ENCODE measurements around the gene FRMD3.

FRMD3 gene

GRCh38 chr9:83336706-83337105, 201.5 kb downstream of the FRMD3 start:
- Histone ChIP-seq H3K27ac (ENCODE audit: low read depth in 2 of 2, low read length in 2 of 2) (no peak overlapping the region), H3K4me3 (ENCODE audit: low read length in 2 of 2) (no peak overlapping the region), H3K36me3 (ENCODE audit: control insufficient read depth in 2 of 2, insufficient read depth in 2 of 2, low read length in 2 of 2) (no peaks in the 10 kb centered on the region), H3K27me3 (ENCODE audit: control insufficient read depth in 2 of 2, insufficient read depth in 2 of 2, low read length in 2 of 2) (no peaks in the 10 kb centered on the region), H3K9me3 (ENCODE audit: control insufficient read depth in 2 of 2, low read length in 2 of 2) (no peaks in the 10 kb centered on the region), H3K4me1 (ENCODE audit: control insufficient read depth in 2 of 2, insufficient read depth in 2 of 2, low read length in 2 of 2) (no peaks in the 10 kb centered on the region), H3K9ac (ENCODE audit: low read depth in 1 of 2, low read length in 2 of 2) (no peak overlapping the region)

DNA sequence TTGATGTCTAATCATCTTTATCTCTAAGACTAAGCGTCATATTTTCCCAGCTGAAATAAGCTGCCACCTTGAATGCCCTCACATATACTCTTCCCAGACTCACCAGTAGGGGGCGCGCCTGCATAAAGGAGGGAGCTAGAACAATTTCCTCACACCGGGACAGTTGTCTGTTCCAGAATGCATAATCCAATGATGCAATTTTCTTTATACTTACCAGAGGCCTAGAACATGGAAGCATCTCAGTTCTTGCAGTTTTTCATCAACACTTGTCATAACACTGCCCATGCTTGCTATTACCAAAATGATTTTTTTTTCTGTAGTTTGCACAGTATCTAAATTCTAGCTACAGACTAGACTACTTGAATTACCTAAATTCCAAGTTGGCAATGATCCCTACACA, 203.9 kb downstream of the FRMD3 start:
- Histone ChIP-seq H3K9me3 (ENCODE audit: control insufficient read depth in 2 of 2, low read length in 2 of 2) (no peaks in the 10 kb centered on the region), H3K4me1 (ENCODE audit: control insufficient read depth in 2 of 2, insufficient read depth in 2 of 2, low read length in 2 of 2) (no peaks in the 10 kb centered on the region), H3K27ac (ENCODE audit: low read depth in 2 of 2, low read length in 2 of 2) (no peak overlapping the region)

DNA sequence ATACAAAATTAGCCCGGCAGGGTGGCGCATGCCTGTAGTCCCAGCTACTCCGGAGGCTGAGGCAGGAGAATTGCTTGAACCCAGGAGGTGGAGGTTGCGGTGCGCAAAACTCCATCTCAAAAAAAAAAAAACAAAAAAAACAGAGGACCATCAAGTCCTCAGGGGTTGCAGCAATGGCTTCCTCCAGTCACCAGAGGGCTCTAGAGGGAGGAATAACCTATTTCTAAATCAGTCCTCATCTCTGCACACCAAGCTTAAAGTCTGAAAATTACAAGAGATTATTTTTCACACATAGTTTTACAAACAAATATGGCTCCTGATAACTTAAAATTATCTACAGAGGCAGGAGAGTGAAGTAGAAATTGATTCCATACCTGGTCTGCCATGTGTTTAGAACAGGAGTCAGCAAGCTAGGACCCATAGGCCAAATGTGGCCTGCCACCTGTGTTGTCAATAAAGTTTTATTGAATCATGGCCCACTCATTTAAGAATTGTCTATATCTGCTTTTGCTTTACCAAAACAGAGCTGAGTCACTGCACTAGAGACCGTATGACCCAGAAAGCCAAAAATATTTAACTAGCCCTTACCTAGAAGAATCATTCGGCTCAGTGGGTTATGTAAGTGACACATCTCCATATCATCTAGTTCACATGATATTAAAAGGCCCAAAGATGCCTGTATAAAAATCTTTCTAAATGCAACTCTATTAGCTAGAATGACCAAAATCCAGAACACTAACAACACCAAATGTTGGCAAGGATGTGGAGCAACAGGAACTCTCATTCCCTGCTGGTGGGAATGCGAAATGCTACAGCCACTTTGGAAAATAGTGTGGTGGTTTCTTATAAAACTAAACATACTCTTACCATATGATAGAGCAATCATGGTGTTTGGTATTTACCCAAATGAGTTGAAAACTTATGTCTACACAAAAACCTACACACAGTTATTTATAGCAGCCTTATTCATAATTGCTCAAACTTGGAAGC, 207.7 kb downstream of the FRMD3 start:
- Histone ChIP-seq H3K4me1 (ENCODE audit: control insufficient read depth in 2 of 2, insufficient read depth in 2 of 2, low read length in 2 of 2) (no peaks in the 10 kb centered on the region), H3K4me3 (ENCODE audit: low read length in 2 of 2) (no peak overlapping the region)

More for the DNA sequence above, 203.9 kb downstream of the FRMD3 start:
- H3K27me3 ChIP-seq (ENCODE audit: control insufficient read depth in 2 of 2, insufficient read depth in 2 of 2, low read length in 2 of 2), result no peaks in the 10 kb centered on the region
- H3K4me3 ChIP-seq (ENCODE audit: low read length in 2 of 2), result no peak overlapping the region
- H3K36me3 ChIP-seq (ENCODE audit: control insufficient read depth in 2 of 2, insufficient read depth in 2 of 2, low read length in 2 of 2), result no peaks in the 10 kb centered on the region
- H3K9ac ChIP-seq (ENCODE audit: low read depth in 1 of 2, low read length in 2 of 2), result no peak overlapping the region

GRCh38 chr9:83327750-83328622, 210.2 kb downstream of the FRMD3 start:
- H3K27ac ChIP-seq (ENCODE audit: low read depth in 2 of 2, low read length in 2 of 2), result no peak overlapping the region
- no peaks in the 10 kb centered on the region for H3K27me3 ChIP-seq (ENCODE audit: control insufficient read depth in 2 of 2, insufficient read depth in 2 of 2, low read length in 2 of 2)
- H3K4me1 ChIP-seq (ENCODE audit: control insufficient read depth in 2 of 2, insufficient read depth in 2 of 2, low read length in 2 of 2), result no peaks in the 10 kb centered on the region
- no peak overlapping the region for H3K9ac ChIP-seq (ENCODE audit: low read depth in 1 of 2, low read length in 2 of 2)
- H3K36me3 ChIP-seq (ENCODE audit: control insufficient read depth in 2 of 2, insufficient read depth in 2 of 2, low read length in 2 of 2), result no peaks in the 10 kb centered on the region
- no peak overlapping the region for H3K4me3 ChIP-seq (ENCODE audit: low read length in 2 of 2)
- H3K9me3 ChIP-seq (ENCODE audit: control insufficient read depth in 2 of 2, low read length in 2 of 2), result no peaks in the 10 kb centered on the region

More for the DNA sequence above, 207.7 kb downstream of the FRMD3 start:
- no peaks in the 10 kb centered on the region for H3K36me3 ChIP-seq (ENCODE audit: control insufficient read depth in 2 of 2, insufficient read depth in 2 of 2, low read length in 2 of 2)
- no peak overlapping the region for H3K9ac ChIP-seq (ENCODE audit: low read depth in 1 of 2, low read length in 2 of 2)
- no peak overlapping the region for H3K27ac ChIP-seq (ENCODE audit: low read depth in 2 of 2, low read length in 2 of 2)
- no peaks in the 10 kb centered on the region for H3K9me3 ChIP-seq (ENCODE audit: control insufficient read depth in 2 of 2, low read length in 2 of 2)
- H3K27me3 ChIP-seq (ENCODE audit: control insufficient read depth in 2 of 2, insufficient read depth in 2 of 2, low read length in 2 of 2), result no peaks in the 10 kb centered on the region

- Histone ChIP-seq H3K9ac (ENCODE audit: low read depth in 1 of 2, low read length in 2 of 2) (no peak overlapping the region), H3K4me3 (ENCODE audit: low read length in 2 of 2) (no peak overlapping the region), H3K36me3 (ENCODE audit: control insufficient read depth in 2 of 2, insufficient read depth in 2 of 2, low read length in 2 of 2) (no peaks in the 10 kb centered on the region), H3K27me3 (ENCODE audit: control insufficient read depth in 2 of 2, insufficient read depth in 2 of 2, low read length in 2 of 2) (no peaks in the 10 kb centered on the region), H3K4me1 (ENCODE audit: control insufficient read depth in 2 of 2, insufficient read depth in 2 of 2, low read length in 2 of 2) (no peaks in the 10 kb centered on the region), H3K9me3 (ENCODE audit: control insufficient read depth in 2 of 2, low read length in 2 of 2) (no peaks in the 10 kb centered on the region), H3K27ac (ENCODE audit: low read depth in 2 of 2, low read length in 2 of 2) (no peak overlapping the region)
Observed at GRCh38 chr9:83327323-83327722, 210.9 kb downstream of the FRMD3 start.

GRCh38 chr9:83323148-83323547, 215.1 kb downstream of the FRMD3 start:
- Histone ChIP-seq H3K4me1 (ENCODE audit: control insufficient read depth in 2 of 2, insufficient read depth in 2 of 2, low read length in 2 of 2) (no peaks in the 10 kb centered on the region), H3K36me3 (ENCODE audit: control insufficient read depth in 2 of 2, insufficient read depth in 2 of 2, low read length in 2 of 2) (no peaks in the 10 kb centered on the region), H3K27ac (ENCODE audit: low read depth in 2 of 2, low read length in 2 of 2) (no peak overlapping the region), H3K9me3 (ENCODE audit: control insufficient read depth in 2 of 2, low read length in 2 of 2) (no peaks in the 10 kb centered on the region), H3K27me3 (ENCODE audit: control insufficient read depth in 2 of 2, insufficient read depth in 2 of 2, low read length in 2 of 2) (no peaks in the 10 kb centered on the region), H3K9ac (ENCODE audit: low read depth in 1 of 2, low read length in 2 of 2) (no peak overlapping the region), H3K4me3 (ENCODE audit: low read length in 2 of 2) (no peak overlapping the region)

DNA sequence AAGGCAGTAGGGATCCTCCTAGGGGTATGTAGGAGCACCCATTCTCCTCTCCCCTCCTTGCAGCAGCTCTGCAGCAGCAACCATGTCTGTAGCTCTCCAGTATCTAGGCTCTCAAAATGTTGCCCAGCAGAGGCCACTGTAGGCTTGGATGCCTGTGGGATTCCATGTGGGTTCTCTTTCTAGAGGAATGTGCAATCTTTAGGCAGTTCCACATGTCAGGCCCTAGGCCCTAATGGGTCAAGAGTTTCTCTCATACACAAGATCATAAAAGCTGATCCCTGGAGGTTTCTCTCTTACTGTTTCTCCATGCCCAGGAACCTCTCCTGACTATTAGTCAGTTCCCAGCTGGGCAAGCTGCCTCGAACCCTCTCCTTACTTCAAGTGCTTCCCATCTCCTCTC, 215.8 kb downstream of the FRMD3 start:
- Histone ChIP-seq H3K9ac (ENCODE audit: low read depth in 1 of 2, low read length in 2 of 2) (no peak overlapping the region), H3K27me3 (ENCODE audit: control insufficient read depth in 2 of 2, insufficient read depth in 2 of 2, low read length in 2 of 2) (no peaks in the 10 kb centered on the region), H3K4me3 (ENCODE audit: low read length in 2 of 2) (no peak overlapping the region), H3K27ac (ENCODE audit: low read depth in 2 of 2, low read length in 2 of 2) (no peak overlapping the region), H3K9me3 (ENCODE audit: control insufficient read depth in 2 of 2, low read length in 2 of 2) (no peaks in the 10 kb centered on the region), H3K36me3 (ENCODE audit: control insufficient read depth in 2 of 2, insufficient read depth in 2 of 2, low read length in 2 of 2) (no peaks in the 10 kb centered on the region), H3K4me1 (ENCODE audit: control insufficient read depth in 2 of 2, insufficient read depth in 2 of 2, low read length in 2 of 2) (no peaks in the 10 kb centered on the region)

DNA sequence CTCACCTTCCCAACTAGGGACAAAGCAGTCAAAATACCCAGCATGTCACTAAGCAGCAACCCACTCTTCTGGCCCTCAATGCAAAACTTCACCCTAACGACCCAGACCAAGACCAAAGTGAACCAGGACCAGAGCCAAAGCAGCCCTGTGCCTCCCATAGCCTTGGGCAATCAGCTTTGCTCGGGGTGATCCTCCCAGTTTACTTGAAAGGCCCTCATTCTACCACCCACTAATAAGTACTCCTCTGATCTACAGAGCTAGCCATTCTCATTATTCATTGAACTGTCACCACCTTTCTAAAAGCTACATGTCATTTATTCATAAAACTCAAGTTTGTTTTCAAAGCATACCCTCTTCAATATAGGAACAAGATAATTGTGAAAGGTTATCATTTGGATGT, 221.0 kb downstream of the FRMD3 start:
- Histone ChIP-seq H3K9ac (ENCODE audit: low read depth in 1 of 2, low read length in 2 of 2) (no peak overlapping the region), H3K4me3 (ENCODE audit: low read length in 2 of 2) (no peak overlapping the region), H3K9me3 (ENCODE audit: control insufficient read depth in 2 of 2, low read length in 2 of 2) (no peaks in the 10 kb centered on the region), H3K27ac (ENCODE audit: low read depth in 2 of 2, low read length in 2 of 2) (no peak overlapping the region), H3K36me3 (ENCODE audit: control insufficient read depth in 2 of 2, insufficient read depth in 2 of 2, low read length in 2 of 2) (no peaks in the 10 kb centered on the region), H3K4me1 (ENCODE audit: control insufficient read depth in 2 of 2, insufficient read depth in 2 of 2, low read length in 2 of 2) (no peaks in the 10 kb centered on the region), H3K27me3 (ENCODE audit: control insufficient read depth in 2 of 2, insufficient read depth in 2 of 2, low read length in 2 of 2) (no peaks in the 10 kb centered on the region)

DNA sequence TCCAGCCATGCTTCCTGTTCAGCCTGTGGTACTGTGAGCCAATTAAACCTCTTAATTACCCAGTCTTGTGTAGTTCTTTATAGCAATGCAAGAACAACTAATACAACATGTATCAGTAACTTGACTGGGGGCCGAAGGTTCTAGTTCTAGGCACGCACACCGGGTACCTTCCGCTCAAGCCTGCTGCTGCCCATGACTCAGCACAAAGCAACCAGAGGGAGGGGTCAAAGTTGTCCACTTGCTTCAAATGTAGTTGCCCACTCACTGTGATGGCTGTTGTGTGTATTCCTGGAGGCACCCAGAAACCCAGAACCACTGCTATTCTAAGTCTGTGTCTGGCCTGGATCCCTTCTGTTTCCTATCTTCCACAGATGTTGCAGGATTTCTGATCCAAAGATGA, 222.6 kb downstream of the FRMD3 start:
- Histone ChIP-seq H3K27me3 (ENCODE audit: control insufficient read depth in 2 of 2, insufficient read depth in 2 of 2, low read length in 2 of 2) (no peaks in the 10 kb centered on the region), H3K27ac (ENCODE audit: low read depth in 2 of 2, low read length in 2 of 2) (no peak overlapping the region), H3K9me3 (ENCODE audit: control insufficient read depth in 2 of 2, low read length in 2 of 2) (no peaks in the 10 kb centered on the region), H3K4me3 (ENCODE audit: low read length in 2 of 2) (no peak overlapping the region), H3K4me1 (ENCODE audit: control insufficient read depth in 2 of 2, insufficient read depth in 2 of 2, low read length in 2 of 2) (no peaks in the 10 kb centered on the region), H3K36me3 (ENCODE audit: control insufficient read depth in 2 of 2, insufficient read depth in 2 of 2, low read length in 2 of 2) (no peaks in the 10 kb centered on the region), H3K9ac (ENCODE audit: low read depth in 1 of 2, low read length in 2 of 2) (no peak overlapping the region)

DNA sequence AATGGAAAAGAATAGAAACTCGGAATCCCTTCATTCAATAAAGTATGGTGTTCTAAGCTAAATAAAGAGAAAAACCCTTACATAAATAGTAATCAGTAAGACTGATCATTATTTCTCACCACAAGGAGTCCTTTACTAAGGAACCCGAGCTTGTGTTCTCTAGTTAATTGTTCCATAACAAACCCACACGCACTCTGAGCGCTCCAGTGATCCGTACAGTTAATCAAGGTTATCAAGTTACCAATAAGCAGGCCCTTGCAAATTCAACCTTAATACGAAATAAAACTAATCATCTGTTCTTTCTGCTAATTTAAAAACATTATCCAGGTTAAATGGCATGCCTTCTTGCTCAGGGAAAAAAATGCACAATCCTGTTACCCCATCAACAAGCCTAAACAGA, 224.4 kb downstream of the FRMD3 start:
- no peak overlapping the region for H3K4me3 ChIP-seq (ENCODE audit: low read length in 2 of 2)
- no peaks in the 10 kb centered on the region for H3K36me3 ChIP-seq (ENCODE audit: control insufficient read depth in 2 of 2, insufficient read depth in 2 of 2, low read length in 2 of 2)
- H3K4me1 ChIP-seq (ENCODE audit: control insufficient read depth in 2 of 2, insufficient read depth in 2 of 2, low read length in 2 of 2), result no peaks in the 10 kb centered on the region
- no peak overlapping the region for H3K9ac ChIP-seq (ENCODE audit: low read depth in 1 of 2, low read length in 2 of 2)
- H3K27me3 ChIP-seq (ENCODE audit: control insufficient read depth in 2 of 2, insufficient read depth in 2 of 2, low read length in 2 of 2), result no peaks in the 10 kb centered on the region
- H3K9me3 ChIP-seq (ENCODE audit: control insufficient read depth in 2 of 2, low read length in 2 of 2), result no peaks in the 10 kb centered on the region
- no peak overlapping the region for H3K27ac ChIP-seq (ENCODE audit: low read depth in 2 of 2, low read length in 2 of 2)

All from mucosa of rectum (tissue), 2 donors.